NCI-H82 treated with DMSO at 0.1 percent for 48 hours (cell line): ENCODE data around the gene C3orf52.

Experiments used
- DNase-seq: peaks from one replicate; lab custom pipeline; 2025; ENCODE audit not compliant: unreplicated experiment; lab: John Stamatoyannopoulos, UW

Gene C3orf52

GRCh38 chr3:112117841-112118571, 31.8 kb downstream of the C3orf52 start:
- no peak for DNase-seq

GRCh38 chr3:112119962-112120836, 34.0 kb downstream of the C3orf52 start:
- no peak for DNase-seq

GRCh38 chr3:112121577-112122547, 35.7 kb downstream of the C3orf52 start:
- no peak for DNase-seq

- no peak for DNase-seq
Measured at GRCh38 chr3:112122870-112123269, 36.7 kb downstream of the C3orf52 start.

DNA sequence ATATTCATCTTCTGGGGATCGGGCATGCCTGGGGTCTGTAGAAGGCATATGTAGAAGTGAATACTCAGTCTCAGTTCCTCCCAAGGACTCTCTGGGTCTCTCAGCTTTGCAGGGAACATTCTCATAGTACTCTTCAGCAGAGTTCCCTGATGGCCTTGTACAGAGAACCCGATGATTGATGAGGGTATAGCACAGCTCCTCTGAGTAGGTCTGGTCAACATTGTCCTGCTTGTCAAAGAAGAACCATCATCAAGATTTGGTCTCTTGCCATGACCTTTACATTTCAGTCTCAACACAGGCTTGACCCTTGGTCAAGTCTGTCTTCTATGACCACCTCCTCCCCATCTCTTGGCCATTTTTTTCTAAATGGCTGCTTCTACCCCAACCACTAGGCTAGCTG, 37.4 kb downstream of the C3orf52 start:
- DNase-seq = no peak

DNA sequence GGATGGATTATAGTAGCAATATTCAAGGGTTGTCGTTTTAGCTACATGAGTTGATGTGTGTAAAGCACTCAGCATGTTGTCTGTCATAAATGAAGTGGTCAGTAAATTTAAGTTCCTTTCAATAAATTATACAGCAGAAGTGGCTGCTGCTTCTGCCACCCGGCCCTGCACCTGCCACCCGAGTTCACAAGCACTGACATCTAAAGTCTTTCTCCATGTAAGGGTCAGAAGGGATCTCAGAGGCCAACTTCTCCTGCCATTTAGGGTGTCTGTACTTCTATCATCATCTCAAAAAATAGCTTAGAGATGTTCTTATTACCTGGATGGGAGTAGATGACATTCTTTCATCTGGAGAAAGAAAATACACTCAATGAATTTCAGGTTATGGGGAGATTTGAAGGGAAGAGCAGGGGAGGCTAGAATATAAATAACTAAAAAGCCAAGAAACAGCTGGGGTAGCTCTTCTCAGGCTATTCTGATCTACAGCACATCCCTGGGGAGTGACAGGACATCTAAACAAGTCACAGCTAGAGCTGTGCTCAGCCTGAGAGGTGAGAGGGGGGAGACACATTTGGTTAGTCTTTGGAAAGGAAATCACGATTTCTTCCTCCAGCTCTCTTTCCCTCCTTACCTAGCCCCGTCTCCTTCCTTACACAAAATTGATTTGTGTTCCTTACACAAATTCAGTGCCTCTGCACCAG, 38.9 kb downstream of the C3orf52 start:
- DNase-seq = no peak

- no peak for DNase-seq
Measured at GRCh38 chr3:112126511-112126911, 40.3 kb downstream of the C3orf52 start.

DNA sequence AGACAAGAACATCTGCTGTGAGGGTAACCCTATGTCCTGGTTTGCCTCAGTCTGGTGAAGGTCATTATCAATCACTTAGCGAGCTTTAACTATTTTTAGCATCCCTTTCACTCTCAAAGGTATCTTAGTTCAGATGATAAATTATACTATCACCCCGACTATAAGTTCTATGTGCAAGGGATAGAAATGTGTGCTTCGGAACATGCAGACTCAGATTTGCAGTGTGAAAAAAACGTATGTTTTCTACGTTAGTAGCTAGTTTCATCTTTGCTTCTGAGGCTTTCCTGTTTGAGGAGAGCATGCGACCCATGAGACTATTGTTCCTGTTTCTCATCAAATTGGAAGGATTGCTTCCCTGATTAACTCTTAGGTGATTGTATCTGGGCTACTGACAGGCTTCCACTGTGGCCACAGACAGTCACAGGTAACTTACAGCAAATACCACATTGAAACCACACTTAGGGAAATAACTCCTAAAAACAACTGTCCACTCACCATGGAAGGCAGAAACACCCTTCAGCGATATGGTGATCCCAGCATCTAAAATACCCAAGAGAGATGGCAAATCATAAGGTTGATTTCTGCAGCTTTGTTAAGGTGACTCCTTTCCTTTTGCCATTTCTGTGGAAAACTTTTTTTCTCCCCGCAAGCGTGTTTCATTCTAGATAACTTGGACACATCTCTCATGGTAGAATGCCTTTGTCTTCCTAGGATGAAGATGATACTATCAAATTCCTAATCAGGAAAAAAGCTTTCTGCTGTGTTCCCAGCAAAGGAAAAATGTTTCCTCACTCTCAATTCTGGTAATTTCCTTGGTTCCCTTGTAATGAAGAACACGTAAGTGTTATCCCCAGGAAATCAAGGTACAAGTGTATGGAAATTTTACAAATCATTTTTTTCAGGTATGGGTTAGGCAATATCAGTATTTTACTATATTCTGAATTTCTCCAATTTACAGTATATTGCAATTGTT, 41.6 kb downstream of the C3orf52 start:
- no peak for DNase-seq

DNA sequence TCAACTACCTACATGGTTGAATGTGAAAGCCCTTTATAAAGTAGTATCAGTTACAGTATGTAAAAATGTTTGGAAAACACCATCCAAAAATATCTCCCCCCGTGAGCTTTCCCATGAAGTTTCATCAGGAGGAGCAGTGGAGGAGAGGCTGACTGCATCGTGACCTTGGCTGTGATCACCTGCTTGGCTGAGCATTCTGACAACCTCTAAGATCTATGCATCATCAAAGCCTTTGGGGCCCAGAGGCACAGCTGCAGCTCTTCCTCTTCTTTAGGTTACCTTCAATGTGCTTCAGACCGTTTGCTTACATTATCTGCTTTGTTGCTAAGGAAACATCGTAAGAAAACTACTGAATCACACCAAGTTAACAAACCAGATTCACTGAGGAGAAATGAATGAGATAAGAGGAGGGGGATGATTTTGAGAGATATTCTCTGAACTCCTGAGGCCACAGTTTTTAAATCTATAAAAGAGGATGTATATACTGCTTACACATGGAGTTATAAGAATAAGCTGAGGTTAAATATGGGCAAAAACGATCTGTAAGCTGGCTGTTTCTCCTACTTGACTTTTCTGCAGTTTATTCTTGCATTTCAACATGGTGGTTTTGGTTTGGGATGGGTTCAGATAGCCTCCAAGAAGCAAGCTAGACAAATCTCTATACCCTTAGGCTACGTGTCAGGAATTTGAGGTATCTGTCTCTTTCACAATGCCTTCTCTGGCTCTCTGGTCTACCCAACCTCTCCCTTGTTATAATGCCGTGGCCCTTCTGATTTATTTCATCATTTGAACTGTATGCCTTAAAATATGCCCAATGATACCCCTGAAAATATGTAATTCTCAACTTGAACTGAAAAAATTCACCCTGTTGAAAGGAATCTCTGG, 42.9 kb downstream of the C3orf52 start:
- DNase-seq = no peak

GRCh38 chr3:112129925-112130637, 43.9 kb downstream of the C3orf52 start:
- no peak for DNase-seq

GRCh38 chr3:112130638-112130993, 44.4 kb downstream of the C3orf52 start:
- no peak for DNase-seq

GRCh38 chr3:112131111-112131510, 44.9 kb downstream of the C3orf52 start:
- DNase-seq = no peak

DNA sequence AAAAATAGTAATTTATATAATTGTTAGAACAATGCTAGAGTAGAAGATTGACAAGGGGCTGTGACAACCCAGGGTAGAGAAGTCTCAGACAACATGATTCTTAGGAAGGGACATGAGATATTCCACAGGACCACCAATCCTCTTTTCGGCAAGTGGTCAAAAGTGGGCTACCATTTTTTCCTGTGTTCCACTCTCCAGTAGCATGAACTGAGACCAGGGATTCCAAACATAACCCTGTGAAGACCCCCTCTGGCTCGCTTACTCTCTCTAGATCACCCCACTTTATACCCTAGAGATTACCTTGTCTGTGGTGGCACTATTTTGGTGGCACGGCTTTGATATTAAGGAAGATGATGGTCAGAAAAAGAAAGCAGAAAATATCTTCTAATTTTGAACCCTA, 45.9 kb downstream of the C3orf52 start:
- DNase-seq = no peak

GRCh38 chr3:112132554-112132953, 46.4 kb downstream of the C3orf52 start:
- DNase-seq = no peak

- DNase-seq = no peak
Measured at GRCh38 chr3:112132975-112133448, 46.8 kb downstream of the C3orf52 start, which contains the start of gene GCSAM. Gene GCSAM (minus strand): TSS chr3:112133248. CDS start chr3:112133120, 128 bp downstream.

- no peak for DNase-seq
Measured at GRCh38 chr3:112133626-112134334, 47.6 kb downstream of the C3orf52 start.
